ENCODE data around the gene FAM107B. TPM values are rescaled to one million over a fixed set of nuclear protein-coding genes. Genes with fewer than 3 reads are reported as not detected.
A peak's percentile ranks its signal among the peaks of the same experiment; 100 is the strongest.

Gene FAM107B
- total and polyA plus RNA-seq, 2 of the 13 experiments (the other 11 are each of a cell fraction or from before 2014, with no cell fraction given): 15.7 to 24.8 TPM

- TF ChIP-seq BCLAF1 (IDR thresholded peaks at IDR 0.05) (no peak), YEATS2 (CRISPR knock-in tag; IDR thresholded peaks at IDR 0.05; ENCODE audit: borderline replicate concordance) (peak; percentile 26; the same call in 1 of the 2 replicates), ZNF367 (CRISPR knock-in tag; IDR thresholded peaks at IDR 0.05; ENCODE audit: borderline replicate concordance) (peak; percentile 57; the same call in 1 of the 2 replicates), BRF2 (CRISPR knock-in tag; IDR thresholded peaks at IDR 0.05) (no peak), ZNF264 (CRISPR knock-in tag; IDR thresholded peaks at IDR 0.05) (no peak), ZNF746 (CRISPR knock-in tag; IDR thresholded peaks at IDR 0.05) (no peak), POLR2AphosphoS2 (IDR thresholded peaks at IDR 0.05; ENCODE audit: low read depth, low read length) (no peak), ZNF704 (CRISPR knock-in tag; IDR thresholded peaks at IDR 0.05; ENCODE audit: borderline replicate concordance) (no peak)
- TF ChIP-seq, protein P1, sequence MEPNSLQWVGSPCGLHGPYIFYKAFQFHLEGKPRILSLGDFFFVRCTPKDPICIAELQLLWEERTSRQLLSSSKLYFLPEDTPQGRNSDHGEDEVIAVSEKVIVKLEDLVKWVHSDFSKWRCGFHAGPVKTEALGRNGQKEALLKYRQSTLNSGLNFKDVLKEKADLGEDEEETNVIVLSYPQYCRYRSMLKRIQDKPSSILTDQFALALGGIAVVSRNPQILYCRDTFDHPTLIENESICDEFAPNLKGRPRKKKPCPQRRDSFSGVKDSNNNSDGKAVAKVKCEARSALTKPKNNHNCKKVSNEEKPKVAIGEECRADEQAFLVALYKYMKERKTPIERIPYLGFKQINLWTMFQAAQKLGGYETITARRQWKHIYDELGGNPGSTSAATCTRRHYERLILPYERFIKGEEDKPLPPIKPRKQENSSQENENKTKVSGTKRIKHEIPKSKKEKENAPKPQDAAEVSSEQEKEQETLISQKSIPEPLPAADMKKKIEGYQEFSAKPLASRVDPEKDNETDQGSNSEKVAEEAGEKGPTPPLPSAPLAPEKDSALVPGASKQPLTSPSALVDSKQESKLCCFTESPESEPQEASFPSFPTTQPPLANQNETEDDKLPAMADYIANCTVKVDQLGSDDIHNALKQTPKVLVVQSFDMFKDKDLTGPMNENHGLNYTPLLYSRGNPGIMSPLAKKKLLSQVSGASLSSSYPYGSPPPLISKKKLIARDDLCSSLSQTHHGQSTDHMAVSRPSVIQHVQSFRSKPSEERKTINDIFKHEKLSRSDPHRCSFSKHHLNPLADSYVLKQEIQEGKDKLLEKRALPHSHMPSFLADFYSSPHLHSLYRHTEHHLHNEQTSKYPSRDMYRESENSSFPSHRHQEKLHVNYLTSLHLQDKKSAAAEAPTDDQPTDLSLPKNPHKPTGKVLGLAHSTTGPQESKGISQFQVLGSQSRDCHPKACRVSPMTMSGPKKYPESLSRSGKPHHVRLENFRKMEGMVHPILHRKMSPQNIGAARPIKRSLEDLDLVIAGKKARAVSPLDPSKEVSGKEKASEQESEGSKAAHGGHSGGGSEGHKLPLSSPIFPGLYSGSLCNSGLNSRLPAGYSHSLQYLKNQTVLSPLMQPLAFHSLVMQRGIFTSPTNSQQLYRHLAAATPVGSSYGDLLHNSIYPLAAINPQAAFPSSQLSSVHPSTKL (CRISPR knock-in tag; IDR thresholded peaks at IDR 0.05): peak; percentile 87; the same call in 1 of the 2 replicates
- TF ChIP-seq, protein P2, sequence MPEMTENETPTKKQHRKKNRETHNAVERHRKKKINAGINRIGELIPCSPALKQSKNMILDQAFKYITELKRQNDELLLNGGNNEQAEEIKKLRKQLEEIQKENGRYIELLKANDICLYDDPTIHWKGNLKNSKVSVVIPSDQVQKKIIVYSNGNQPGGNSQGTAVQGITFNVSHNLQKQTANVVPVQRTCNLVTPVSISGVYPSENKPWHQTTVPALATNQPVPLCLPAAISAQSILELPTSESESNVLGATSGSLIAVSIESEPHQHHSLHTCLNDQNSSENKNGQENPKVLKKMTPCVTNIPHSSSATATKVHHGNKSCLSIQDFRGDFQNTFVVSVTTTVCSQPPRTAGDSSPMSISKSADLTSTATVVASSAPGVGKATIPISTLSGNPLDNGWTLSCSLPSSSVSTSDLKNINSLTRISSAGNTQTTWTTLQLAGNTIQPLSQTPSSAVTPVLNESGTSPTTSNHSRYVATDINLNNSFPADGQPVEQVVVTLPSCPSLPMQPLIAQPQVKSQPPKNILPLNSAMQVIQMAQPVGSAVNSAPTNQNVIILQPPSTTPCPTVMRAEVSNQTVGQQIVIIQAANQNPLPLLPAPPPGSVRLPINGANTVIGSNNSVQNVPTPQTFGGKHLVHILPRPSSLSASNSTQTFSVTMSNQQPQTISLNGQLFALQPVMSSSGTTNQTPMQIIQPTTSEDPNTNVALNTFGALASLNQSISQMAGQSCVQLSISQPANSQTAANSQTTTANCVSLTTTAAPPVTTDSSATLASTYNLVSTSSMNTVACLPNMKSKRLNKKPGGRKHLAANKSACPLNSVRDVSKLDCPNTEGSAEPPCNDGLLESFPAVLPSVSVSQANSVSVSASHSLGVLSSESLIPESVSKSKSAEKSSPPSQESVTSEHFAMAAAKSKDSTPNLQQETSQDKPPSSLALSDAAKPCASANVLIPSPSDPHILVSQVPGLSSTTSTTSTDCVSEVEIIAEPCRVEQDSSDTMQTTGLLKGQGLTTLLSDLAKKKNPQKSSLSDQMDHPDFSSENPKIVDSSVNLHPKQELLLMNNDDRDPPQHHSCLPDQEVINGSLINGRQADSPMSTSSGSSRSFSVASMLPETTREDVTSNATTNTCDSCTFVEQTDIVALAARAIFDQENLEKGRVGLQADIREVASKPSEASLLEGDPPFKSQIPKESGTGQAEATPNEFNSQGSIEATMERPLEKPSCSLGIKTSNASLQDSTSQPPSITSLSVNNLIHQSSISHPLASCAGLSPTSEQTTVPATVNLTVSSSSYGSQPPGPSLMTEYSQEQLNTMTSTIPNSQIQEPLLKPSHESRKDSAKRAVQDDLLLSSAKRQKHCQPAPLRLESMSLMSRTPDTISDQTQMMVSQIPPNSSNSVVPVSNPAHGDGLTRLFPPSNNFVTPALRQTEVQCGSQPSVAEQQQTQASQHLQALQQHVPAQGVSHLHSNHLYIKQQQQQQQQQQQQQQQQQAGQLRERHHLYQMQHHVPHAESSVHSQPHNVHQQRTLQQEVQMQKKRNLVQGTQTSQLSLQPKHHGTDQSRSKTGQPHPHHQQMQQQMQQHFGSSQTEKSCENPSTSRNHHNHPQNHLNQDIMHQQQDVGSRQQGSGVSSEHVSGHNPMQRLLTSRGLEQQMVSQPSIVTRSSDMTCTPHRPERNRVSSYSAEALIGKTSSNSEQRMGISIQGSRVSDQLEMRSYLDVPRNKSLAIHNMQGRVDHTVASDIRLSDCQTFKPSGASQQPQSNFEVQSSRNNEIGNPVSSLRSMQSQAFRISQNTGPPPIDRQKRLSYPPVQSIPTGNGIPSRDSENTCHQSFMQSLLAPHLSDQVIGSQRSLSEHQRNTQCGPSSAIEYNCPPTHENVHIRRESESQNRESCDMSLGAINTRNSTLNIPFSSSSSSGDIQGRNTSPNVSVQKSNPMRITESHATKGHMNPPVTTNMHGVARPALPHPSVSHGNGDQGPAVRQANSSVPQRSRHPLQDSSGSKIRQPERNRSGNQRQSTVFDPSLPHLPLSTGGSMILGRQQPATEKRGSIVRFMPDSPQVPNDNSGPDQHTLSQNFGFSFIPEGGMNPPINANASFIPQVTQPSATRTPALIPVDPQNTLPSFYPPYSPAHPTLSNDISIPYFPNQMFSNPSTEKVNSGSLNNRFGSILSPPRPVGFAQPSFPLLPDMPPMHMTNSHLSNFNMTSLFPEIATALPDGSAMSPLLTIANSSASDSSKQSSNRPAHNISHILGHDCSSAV (CRISPR knock-in tag; IDR thresholded peaks at IDR 0.05; ENCODE audit: borderline replicate concordance): no peak
Measured at GRCh38 chr10:14550471-14550981, 224.2 kb downstream of the FAM107B start (continued).
